Sigmoid colon (tissue), 7 donors: ENCODE data around the gene RAB20. TPM values are rescaled to one million over a fixed set of nuclear protein-coding genes. Genes with fewer than 3 reads are reported as not detected.

Source experiments
- DNase-seq: peaks from one replicate; pipeline ENCODE4 v3.0.0-alpha.2; 2019
- H3K27ac ChIP-seq, 4 donors: fragments of 200-600 bp; sonication (generic); one replicate each; pipeline ENCODE4 v1.5.1; 2016 to 2019; ENCODE audit warnings: mild to moderate bottlenecking in 1 of 4
- H3K27me3 ChIP-seq, 3 donors: fragments of 200-600 bp; sonication (generic); one replicate each; pipeline ENCODE4 v1.5.1; 2019; ENCODE audit warnings: mild to moderate bottlenecking in 1 of 3
- H3K36me3 ChIP-seq, 4 donors: fragments of 200-600 bp; sonication (generic); one replicate each; pipeline ENCODE4 v1.5.1; 2016 to 2019
- H3K4me1 ChIP-seq, 4 donors: fragments of 200-600 bp; sonication (generic); one replicate each; pipeline ENCODE4 v1.5.1; 2017 to 2019
- H3K4me3 ChIP-seq, 4 donors: fragments of 200-600 bp; sonication (generic); one replicate each; pipeline ENCODE4 v1.5.1; 2017 to 2019; ENCODE audit warnings: mild to moderate bottlenecking in 2 of 4, moderate library complexity in 1 of 4
- H3K9me3 ChIP-seq, 4 donors: fragments of 200-600 bp in 3 of 4; sonication (generic) in 3 of 4; one replicate each; pipeline versions ENCODE4 v1.5.1 to v1.6.1; 2013 to 2019
- CTCF ChIP-seq, 4 experiments: fragments of 450-650 bp in 3 of 4; fragments of 200-600 bp in 1 of 4; IDR thresholded peaks; one replicate each; pipeline ENCODE4 v1.5.1; 2016 to 2019; ENCODE audit warnings: antibody characterized with exemption in 4 of 4, mild to moderate bottlenecking in 3 of 4, moderate library complexity in 2 of 4
- EP300 ChIP-seq, 4 donors: sonication (generic); formaldehyde crosslinking; IDR thresholded peaks; one replicate each; pipeline ENCODE4 v1.6.1; 2017; ENCODE audit warnings: antibody characterized with exemption in 4 of 4
- POLR2A ChIP-seq, 2 donors: fragments of 450-650 bp; IDR thresholded peaks; one replicate each; pipeline ENCODE4 v1.6.1; 2016; ENCODE audit warnings: antibody characterized with exemption in 2 of 2, mild to moderate bottlenecking in 2 of 2, moderate library complexity in 2 of 2
- POLR2AphosphoS5 ChIP-seq, 4 donors: sonication (generic); formaldehyde crosslinking; IDR thresholded peaks; one replicate each; pipeline ENCODE4 v1.6.1; 2017; ENCODE audit warnings: antibody characterized with exemption in 4 of 4
- WGBS, 2 donors: extraction: QIAGEN DNeasy Blood & Tissue Kit; methylation state at CpG; one replicate each; pipeline ENCODE4 v1.1.7; 2013; 5-methylcytosine and 5-hydroxymethylcytosine counted together
- intact Hi-C: fragments of 100-400 bp; cut with DNase I; formaldehyde crosslinking; loops from one replicate; pipeline ENCODE4 v1.15.1; 2023
- polyA plus RNA-seq, 3 donors: library from polyadenylated mRNA; stranded (reverse); fragments of 200-250 nt; gene quantifications; one replicate each; pipeline ENCODE4 v1.2.3, GENCODE V29; 2013
- total RNA-seq, 4 donors: library from RNA; depleted of rRNA; stranded (reverse); fragments of >200 nt; gene quantifications; one replicate each; pipeline ENCODE4 v1.1.0, GENCODE V29; 2016
- donor health status: healthy with polysubstance abuse.
- donor health status: Bipolar disorder and iron deficiency.
- donor health status: healthy.

RAB20 gene
- total and polyA plus RNA-seq, 7 donors: 6.9 to 61.7 (median 21.3) TPM

- no peaks in the 10 kb centered on the region for H3K27me3 ChIP-seq
- peak overlapping the region; percentile 3 to 61 (median 24) for H3K27ac ChIP-seq
- peaks cover 47 to 92% (median 77%) of the 10 kb centered on the region in 4 donors for H3K36me3 ChIP-seq
- intact Hi-C loops: no loop called here
- H3K4me1 ChIP-seq: no peaks in the 10 kb centered on the region
- 91 to 94% methylated on average over 15 of the region's 15 CpGs for WGBS, 2 donors
- no peak overlapping the region for H3K4me3 ChIP-seq
- DNase-seq: no peak
- TF ChIP-seq POLR2A (IDR thresholded peaks at IDR 0.05): no peak
- TF ChIP-seq CTCF (IDR thresholded peaks at IDR 0.05): no peak
- no peak for TF ChIP-seq POLR2AphosphoS5 (IDR thresholded peaks at IDR 0.05)
- TF ChIP-seq EP300 (IDR thresholded peaks at IDR 0.05): no peak
- no peaks in the 10 kb centered on the region for H3K9me3 ChIP-seq
Measured at GRCh38 chr13:110486061-110486715, 75.3 kb downstream of the RAB20 start.

- no peaks in the 10 kb centered on the region for H3K4me1 ChIP-seq
- H3K27me3 ChIP-seq: no peaks in the 10 kb centered on the region
- H3K4me3 ChIP-seq: no peak overlapping the region
- no peak for TF ChIP-seq CTCF (IDR thresholded peaks at IDR 0.05)
- TF ChIP-seq POLR2A (IDR thresholded peaks at IDR 0.05): no peak
- no peak for TF ChIP-seq EP300 (IDR thresholded peaks at IDR 0.05)
- TF ChIP-seq POLR2AphosphoS5 (IDR thresholded peaks at IDR 0.05): no peak
- 78 to 89% methylated on average over 9 of the region's 9 CpGs for WGBS, 2 donors
- H3K27ac ChIP-seq: peak overlapping the region in 3 of 4 donors; percentile 29 to 61 (median 31)
- no peaks in the 10 kb centered on the region for H3K9me3 ChIP-seq
- DNase-seq: no peak
- intact Hi-C loops: no loop called here
- H3K36me3 ChIP-seq: peaks cover 47 to 89% (median 72%) of the 10 kb centered on the region in 4 donors
Measured at GRCh38 chr13:110485604-110486003, 75.9 kb downstream of the RAB20 start.

- intact Hi-C loops: no loop called here
- TF ChIP-seq POLR2A (IDR thresholded peaks at IDR 0.05) (no peak), EP300 (IDR thresholded peaks at IDR 0.05) (no peak), CTCF (IDR thresholded peaks at IDR 0.05) (no peak), POLR2AphosphoS5 (IDR thresholded peaks at IDR 0.05) (no peak)
Measured at GRCh38 chr13:110484290-110485048, 77.1 kb downstream of the RAB20 start.

GRCh38 chr13:110483386-110483968 lies 78.0 kb downstream of the RAB20 start:
- no peak for DNase-seq
- H3K4me3 ChIP-seq: no peak overlapping the region
- H3K27ac ChIP-seq: peak overlapping the region in 3 of 4 donors; percentile 2 to 31 (median 30)
- WGBS, 2 donors: 86 to 93% methylated on average over 13 of the region's 13 CpGs
- no peak for TF ChIP-seq EP300 (IDR thresholded peaks at IDR 0.05)
- no peak for TF ChIP-seq POLR2AphosphoS5 (IDR thresholded peaks at IDR 0.05)
- TF ChIP-seq CTCF (IDR thresholded peaks at IDR 0.05): no peak
- TF ChIP-seq POLR2A (IDR thresholded peaks at IDR 0.05): no peak
- no peaks in the 10 kb centered on the region for H3K27me3 ChIP-seq
- intact Hi-C loops: no loop called here
- H3K4me1 ChIP-seq: peaks cover 0 to 12% (median under 1%) of the 10 kb centered on the region in 4 donors
- no peaks in the 10 kb centered on the region for H3K9me3 ChIP-seq
- peaks cover 37 to 89% (median 71%) of the 10 kb centered on the region in 4 donors for H3K36me3 ChIP-seq

More at GRCh38 chr13:110484290-110485048, 77.1 kb downstream of the RAB20 start:
- Histone ChIP-seq H3K36me3 (peaks cover 39 to 89% (median 71%) of the 10 kb centered on the region in 4 donors), H3K9me3 (no peaks in the 10 kb centered on the region), H3K27me3 (no peaks in the 10 kb centered on the region), H3K4me1 (peaks cover 0 to 5% (median 0%) of the 10 kb centered on the region in 4 donors), H3K4me3 (no peak overlapping the region), H3K27ac (peak overlapping the region in 2 of 4 donors; percentile 30 to 31)
- no peak for DNase-seq
- 94% methylated on average over 18 of the region's 18 CpGs for WGBS, 2 donors
